ENCODE results near the gene SMIM30.

The SMIM30 gene

DNA sequence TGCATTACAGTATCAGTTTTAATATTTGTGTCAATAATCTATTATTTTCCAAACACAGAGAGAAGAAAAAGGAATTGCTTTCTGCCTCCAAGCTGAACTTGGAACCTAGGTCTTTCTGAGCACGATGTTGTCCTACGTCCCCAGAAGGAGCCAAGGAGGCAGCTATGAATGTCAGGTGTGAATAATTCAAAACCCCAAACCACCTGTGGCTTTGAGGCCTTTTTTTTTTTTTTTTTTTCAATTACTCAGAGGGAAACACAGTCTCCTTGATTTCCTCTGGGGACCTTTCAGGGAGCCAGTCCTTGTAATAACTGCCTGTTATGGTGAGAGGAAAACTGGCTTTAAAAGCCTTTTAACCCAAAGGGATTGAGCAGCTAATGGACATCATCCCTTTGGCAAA, 40.0 kb downstream of the SMIM30 start:
- intact Hi-C loops (cut with DNase I; ENCODE audit: low total_unique reads), result no loop called here
- H3K4me3 ChIP-seq, result no peak overlapping the region
- TF ChIP-seq CTCF (IDR thresholded peaks at IDR 0.05), result no peak
- H3K27me3 ChIP-seq, result no peaks in the 10 kb centered on the region
- no peaks in the 10 kb centered on the region for H3K4me1 ChIP-seq
- no peaks in the 10 kb centered on the region for H3K36me3 ChIP-seq
- no peak for DNase-seq
- no peak overlapping the region for H3K27ac ChIP-seq
- no peaks in the 10 kb centered on the region for H3K9me3 ChIP-seq

DNA sequence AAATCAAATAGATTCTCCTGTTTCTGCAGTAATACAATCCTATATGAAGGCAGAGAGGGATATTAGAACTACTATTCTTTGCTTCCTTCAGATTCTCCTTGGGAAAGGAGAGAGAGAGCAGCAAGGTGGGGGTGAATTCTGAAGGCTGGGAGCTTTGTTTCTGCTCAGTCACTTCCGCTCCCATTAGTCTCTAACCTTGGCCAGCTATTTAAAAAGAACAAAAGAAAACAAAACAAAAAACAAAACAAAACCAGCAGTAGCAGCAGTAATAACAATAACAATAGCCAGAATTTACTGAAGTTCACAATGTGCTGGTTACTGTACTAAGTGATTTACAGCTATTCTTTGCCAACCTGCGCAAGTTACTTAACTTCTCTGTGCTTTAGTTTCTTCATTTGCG, 41.7 kb downstream of the SMIM30 start:
- Histone ChIP-seq H3K9me3 (no peaks in the 10 kb centered on the region), H3K36me3 (no peaks in the 10 kb centered on the region), H3K4me3 (no peak overlapping the region), H3K4me1 (no peaks in the 10 kb centered on the region), H3K27me3 (no peaks in the 10 kb centered on the region), H3K27ac (no peak overlapping the region)
- no peak for DNase-seq
- no peak for TF ChIP-seq CTCF (IDR thresholded peaks at IDR 0.05)
- intact Hi-C loops (cut with DNase I; ENCODE audit: low total_unique reads), result no loop called here

GRCh38 chr7:113071465-113071864, 46.9 kb downstream of the SMIM30 start:
- H3K9me3 ChIP-seq, result no peaks in the 10 kb centered on the region
- no peak overlapping the region for H3K4me3 ChIP-seq
- no peak overlapping the region for H3K27ac ChIP-seq
- intact Hi-C loops (cut with DNase I; ENCODE audit: low total_unique reads), result no loop called here
- no peaks in the 10 kb centered on the region for H3K36me3 ChIP-seq
- DNase-seq, result peak in 1 of 2 donors; percentile 30
- no peaks in the 10 kb centered on the region for H3K4me1 ChIP-seq
- no peaks in the 10 kb centered on the region for H3K27me3 ChIP-seq
- no peak for TF ChIP-seq CTCF (IDR thresholded peaks at IDR 0.05)

Measured in tibial artery (tissue), 4 donors.